Mammary epithelial cell (primary cell): ENCODE data around the gene MFSD6.

ENCODE experiments used
- CTCF ChIP-seq, 2 donors: IDR thresholded peaks in 1 of 2; conservative IDR thresholded peaks in 1 of 2; 2 replicates each; pipeline ENCODE4 v1.5.1; 2011 to 2012; ENCODE audit warnings: inconsistent platforms in 2 of 2, low read length in 2 of 2, mild to moderate bottlenecking in 2 of 2, control low read depth in 1 of 2, low read depth in 1 of 2; ENCODE audit not compliant: insufficient read depth in 1 of 2; ENCODE audit errors: extremely low read depth in 1 of 2
- EZH2 ChIP-seq: IDR thresholded peaks from 2 replicates; pipeline ENCODE4 v1.6.1; 2012; ENCODE audit warnings: low read length, inconsistent platforms, borderline replicate concordance

GRCh38 chr2:190527214-190527613, 119.1 kb downstream of the MFSD6 start:
- TF ChIP-seq CTCF (conservative IDR thresholded peaks at IDR 0.05 in 1 of 2, IDR thresholded peaks at IDR 0.05 in 1 of 2; ENCODE audit: extremely low read depth in 1 of 2, insufficient read depth in 1 of 2, low read depth in 1 of 2, low read length in 2 of 2): no peak
- TF ChIP-seq EZH2: no peak
